GM15510 (cell line): Measurements from ENCODE around the gene PABPN1L.

Experiments used
- POLR2A ChIP-seq: IDR thresholded peaks from 3 replicates; pipeline ENCODE4 v1.6.1; 2011; ENCODE audit warnings: borderline replicate concordance; ENCODE audit not compliant: insufficient read length; ENCODE audit errors: extremely low read depth

The PABPN1L gene, protein sequence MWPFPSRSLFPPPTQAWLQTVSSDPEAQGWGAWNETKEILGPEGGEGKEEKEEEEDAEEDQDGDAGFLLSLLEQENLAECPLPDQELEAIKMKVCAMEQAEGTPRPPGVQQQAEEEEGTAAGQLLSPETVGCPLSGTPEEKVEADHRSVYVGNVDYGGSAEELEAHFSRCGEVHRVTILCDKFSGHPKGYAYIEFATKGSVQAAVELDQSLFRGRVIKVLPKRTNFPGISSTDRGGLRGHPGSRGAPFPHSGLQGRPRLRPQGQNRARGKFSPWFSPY

DNA sequence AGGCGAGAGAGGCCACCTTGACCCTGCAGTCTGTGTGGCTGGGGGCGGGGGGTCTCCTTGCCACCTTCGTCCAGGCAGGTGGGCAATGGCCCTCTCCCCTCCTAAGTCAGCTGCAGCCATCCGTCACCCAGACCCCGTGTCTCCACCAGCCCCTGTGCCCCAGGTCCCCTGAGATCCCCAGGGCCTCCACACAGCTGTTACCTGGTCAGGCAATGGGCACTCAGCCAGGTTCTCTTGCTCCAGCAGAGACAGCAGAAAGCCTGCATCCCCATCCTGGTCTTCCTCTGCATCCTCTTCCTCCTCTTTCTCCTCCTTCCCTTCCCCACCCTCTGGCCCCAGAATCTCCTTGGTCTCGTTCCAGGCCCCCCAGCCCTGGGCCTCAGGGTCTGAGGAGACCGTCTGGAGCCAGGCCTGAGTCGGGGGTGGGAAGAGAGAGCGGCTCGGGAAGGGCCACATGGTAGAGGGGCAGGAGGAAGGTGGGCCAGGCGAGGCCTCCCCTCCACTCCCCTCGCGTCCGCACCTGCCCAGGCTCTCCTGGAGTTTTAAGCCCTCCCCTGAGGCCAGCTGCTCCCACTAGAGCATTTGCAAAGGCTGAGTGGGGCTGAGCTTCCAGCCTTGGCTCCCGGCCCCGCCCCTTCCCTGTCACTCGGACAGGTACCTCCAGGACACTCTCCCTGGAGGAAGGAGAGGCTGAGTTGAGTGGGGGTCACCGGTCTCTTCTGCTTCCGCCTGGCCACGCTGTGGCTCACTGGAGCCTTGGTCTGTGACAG lies at the start of gene PABPN1L:
TSS of gene PABPN1L (minus strand) at position 510 of the 770 bp plus-strand sequence. CDS start at position 456, 54 bp downstream.
- no peak for TF ChIP-seq POLR2A

DNA sequence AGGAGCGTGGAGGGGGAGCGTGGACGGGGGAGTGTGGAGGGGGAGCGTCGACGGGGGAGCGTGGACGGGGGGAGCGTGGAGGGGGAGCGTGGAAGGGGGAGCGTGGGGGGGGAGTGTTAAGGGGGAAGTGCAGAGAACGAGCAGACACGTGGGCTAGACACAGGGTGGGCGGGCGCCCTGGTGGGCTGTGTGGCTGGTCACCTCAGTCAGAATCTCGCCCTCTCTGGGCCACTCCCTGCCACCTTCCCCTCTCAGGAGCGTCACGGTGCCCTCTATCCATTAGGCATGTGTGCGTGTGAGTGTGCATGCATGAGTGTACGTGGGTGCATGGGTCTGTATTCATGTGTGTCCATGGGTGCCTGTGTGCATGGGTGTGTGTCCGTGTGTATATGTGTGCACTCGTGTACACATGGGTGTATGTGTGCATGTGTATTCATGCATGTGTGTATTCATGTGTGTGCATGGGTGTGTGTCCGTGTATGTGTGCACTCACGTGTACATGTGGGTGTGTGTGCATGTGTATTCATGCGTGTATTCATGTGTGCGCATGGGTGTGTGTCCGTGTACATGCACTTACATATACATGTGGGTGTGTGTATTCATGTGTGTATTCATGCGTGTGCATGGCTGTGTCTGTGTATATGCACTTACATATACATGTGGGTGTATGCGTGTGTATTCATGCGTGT lies 49.3 kb upstream of the PABPN1L start:
- no peak for TF ChIP-seq POLR2A

DNA sequence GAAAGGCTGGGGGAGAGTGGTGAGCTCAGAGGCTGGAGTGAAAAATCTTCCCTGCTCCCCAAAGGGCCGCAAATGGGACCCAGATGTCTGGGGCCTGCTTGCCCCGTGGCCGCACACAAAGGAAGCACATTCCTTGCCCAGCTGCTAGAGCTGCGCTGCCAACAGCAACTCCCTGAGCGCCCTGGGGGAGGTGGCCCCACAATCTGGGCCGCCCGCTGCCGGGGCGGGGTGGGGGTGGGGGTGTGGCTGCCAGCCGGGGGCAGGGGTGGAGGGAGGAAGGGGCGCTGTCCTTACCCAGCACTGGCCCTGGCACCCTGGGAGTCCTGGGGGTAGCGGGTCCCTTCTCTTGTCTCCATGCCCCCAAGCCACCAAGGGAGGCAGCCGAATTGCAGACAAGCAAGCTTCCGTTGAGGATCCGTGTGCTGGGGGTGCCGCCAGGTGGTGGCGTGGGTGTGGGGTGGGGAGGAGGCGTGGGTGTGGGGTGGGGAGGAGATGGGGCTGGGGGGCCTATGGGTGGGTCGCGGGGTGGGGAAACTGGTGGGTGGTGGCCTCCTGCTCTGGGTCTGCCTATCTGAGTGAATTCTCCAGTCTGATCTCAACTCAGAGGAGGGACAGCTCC lies 48.4 kb upstream of the PABPN1L start:
- no peak for TF ChIP-seq POLR2A

DNA sequence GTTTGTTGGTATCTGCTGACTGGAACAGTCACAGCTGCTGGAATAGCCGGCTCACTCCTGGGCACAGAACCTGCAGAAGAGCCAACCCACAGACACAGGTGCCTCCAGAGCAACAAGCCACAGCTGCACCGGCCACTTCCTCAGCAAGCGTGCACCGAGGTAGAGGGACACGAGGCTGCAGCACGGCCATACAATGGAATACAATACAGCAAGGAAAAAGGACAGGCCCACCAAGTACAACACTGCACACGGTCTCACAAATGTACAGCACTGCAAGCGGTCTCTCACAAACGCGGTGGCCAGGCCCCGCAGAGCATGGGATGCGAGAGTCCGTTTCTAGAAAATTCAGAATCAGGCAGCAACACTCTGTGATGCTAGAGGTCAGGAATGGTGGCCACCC lies 47.4 kb upstream of the PABPN1L start:
- no peak for TF ChIP-seq POLR2A

DNA sequence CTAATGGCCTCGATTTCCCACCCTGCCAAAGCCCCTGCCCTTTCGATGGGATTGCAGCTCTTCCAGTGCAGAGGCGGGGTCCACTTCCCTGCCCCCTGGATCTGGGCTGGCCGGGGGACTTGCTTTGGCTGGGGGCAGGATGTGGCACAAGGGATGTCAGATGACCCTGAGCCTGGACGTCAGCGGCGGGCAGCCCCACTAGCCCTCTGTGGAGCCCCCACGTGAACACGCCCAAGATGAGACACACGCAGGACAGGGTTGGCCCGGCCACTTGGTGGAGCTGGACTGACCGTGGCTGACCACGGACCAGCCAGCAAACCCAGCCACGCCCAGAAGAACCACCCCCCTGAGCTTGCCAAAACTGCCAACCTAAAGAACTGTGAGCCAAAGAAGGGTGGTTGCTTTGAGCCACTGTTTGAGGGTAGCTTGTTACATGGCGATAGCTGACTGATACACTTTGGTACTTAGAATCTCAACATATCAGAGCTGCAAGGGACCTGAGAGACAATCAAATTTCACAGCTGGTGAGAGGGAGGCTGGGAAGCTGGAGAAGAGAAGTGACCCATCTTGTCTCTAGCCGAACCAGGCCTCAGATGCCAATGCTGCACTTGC lies 46.6 kb upstream of the PABPN1L start:
- no peak for TF ChIP-seq POLR2A

DNA sequence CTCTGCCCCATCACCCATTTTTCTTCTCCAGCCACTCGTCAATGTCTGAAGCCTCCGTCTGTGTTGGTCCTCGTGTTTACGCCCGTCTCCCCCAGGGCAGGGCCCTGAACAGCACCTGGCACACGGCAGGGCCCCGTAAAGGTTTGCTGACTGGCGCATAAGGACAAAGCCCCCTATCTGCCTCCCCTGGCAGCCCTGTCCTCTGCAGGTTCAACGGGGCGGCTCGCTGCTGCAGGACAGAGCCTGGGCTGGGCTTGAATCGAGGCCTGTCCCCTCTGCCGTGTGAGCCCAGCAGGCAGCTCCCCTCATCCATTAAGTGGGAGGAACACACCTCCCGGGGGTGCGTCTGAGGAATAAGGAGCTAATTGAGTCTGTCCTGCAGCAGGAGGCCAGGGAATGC lies 46.1 kb upstream of the PABPN1L start:
- no peak for TF ChIP-seq POLR2A

DNA sequence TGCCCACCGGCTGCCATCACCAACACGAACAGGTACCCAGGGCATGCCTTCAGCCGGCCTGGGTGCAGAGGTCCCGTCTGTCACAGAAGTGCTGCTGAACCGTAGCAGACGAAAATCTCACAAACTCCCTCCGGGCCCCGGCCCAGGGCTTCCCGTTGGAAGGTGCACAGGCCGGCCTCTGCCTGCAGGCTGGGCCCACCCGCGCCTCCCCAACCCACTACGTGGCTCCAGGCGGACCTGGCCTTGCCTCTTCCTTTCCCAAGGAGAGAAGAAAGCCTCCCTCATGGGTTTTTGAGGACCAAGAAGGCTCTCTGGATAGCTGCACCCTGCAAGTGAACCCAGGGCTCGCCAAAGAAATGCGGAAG lies 45.5 kb upstream of the PABPN1L start:
- TF ChIP-seq POLR2A, result no peak

DNA sequence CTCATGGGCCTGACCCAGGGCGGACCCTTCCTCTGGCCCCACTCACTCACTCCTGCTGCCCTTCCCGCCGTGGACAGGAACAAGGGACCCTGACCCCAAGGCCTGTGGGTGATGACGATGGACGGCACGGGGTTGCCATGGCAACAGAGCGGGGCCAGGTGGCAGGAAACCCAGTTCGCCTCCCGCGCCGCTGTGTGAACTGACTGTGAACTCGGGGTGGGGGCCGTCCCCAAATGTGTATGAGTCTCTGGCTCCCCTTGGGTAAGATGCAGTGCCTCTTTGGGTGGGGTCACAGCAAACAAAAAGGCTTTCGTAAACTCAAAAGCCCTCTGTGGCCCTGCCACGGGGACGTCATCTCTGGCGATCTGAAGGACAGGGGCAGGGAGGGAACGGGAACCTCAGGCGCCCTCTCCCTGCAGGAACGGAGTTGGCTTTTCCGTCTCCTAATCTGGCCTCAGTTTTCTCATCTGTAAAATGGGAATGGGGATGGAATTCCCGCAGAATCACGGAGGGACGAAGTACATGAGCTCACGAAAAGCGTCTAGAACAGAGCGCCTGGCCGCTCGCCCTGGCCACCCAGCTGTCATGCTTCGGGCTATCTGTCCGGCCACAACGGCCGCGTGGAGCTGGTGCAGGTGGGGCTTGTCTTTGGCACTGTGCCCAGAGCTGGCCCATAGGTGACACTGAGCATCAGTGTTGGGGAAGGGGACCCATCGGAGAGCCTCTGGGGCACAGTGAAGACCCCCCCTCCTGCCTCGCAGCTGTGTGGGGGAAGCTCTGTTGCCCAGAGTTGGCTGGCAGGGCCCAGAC lies 44.9 kb upstream of the PABPN1L start:
- TF ChIP-seq POLR2A, result no peak

DNA sequence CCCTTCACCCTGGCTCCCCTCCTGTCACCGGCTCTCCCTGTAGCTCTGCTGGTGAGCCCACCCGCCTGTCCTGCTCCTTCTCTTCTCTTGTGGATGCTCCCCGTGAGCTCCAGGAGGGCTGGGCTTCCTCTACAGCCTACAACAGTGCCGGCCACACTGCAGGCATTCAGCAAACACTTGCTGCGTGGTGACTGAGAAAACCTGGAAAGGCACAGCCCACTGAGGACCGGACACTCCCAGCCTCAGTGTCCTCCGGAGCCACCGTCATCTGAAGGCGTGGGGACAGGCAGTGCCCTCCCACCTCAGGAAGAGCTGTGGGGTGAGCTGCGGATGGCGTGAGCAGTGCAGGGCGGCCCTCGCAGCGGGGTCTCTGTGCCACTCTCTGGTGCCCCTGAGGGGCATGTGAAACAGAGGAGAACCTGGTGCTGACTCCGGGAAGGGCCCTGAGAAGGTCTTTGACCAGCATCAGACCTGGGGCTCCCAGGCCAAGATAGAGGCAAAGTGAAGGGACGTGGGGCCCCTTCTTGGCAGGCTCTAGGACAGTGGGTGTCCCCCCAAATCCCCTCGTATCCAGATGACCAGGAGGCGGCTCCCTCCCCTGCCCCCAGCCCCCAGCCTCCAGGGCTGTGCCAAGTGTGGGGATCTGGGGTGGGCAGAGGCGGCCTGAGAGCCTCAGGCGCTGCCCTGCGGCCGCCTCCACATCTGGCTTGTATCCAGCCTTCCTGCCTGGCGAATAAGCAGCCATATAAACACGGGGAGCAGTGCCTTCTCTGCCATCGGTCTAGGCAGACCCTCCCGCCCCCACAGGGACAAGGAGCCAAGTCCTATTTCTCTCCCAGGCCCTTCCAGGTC lies 44.0 kb upstream of the PABPN1L start:
- no peak for TF ChIP-seq POLR2A

DNA sequence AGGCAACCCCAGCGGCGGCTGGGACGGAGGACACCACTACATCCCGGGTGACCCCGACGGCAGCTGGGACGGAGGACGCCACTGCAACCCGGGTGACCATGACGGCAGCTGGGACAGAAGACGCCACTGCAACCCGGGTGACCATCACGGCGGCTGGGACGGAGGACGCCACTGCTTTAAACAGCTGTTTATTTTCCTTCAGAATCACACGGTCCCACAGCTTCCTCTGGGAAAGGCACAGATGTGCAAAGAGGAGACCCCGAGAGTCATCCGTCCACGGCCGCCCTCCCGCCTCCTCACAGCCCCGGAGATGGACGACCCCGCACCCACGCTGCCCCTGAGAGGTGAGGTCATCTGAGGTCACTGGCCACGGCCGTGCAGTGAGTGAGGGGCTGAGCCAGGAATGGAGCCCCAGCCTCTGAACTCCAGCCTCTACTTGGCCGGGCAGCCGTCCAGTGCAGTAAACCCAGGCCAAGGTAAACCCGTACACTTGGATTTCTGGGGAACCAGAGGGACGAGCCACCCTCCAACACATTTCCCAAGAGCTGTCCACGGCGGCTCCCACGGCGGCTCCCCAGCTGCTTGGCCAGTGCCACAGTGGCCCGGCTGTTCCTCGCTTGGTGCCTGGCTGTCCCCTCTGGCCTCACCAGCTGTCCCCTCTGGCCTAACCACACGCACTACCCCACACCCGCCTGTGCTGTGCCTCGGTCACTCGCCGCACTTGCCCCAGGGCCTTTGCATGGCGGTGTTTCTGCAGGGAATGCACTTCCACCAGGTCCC lies 43.2 kb upstream of the PABPN1L start:
- TF ChIP-seq POLR2A, result no peak

DNA sequence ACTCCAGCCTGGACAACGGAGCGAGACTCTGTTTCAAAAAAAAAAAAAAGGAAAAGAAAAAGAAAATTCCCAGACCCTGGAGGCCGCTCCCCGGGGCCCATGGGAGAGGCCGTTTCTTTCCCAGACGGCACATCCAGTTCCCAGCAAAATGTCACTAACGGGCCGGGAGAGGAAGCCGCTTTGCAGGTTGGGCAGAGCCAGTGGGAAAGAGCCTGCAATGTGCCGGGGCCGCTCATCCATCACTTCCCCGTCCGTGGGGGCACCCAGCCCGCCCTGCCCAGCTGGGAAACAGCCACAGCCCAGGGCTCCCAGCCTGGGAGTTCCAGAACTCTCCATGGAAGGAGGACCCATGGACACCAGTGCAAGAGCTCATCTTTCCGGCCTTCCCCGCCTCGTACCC lies 41.8 kb upstream of the PABPN1L start:
- TF ChIP-seq POLR2A, result no peak

DNA sequence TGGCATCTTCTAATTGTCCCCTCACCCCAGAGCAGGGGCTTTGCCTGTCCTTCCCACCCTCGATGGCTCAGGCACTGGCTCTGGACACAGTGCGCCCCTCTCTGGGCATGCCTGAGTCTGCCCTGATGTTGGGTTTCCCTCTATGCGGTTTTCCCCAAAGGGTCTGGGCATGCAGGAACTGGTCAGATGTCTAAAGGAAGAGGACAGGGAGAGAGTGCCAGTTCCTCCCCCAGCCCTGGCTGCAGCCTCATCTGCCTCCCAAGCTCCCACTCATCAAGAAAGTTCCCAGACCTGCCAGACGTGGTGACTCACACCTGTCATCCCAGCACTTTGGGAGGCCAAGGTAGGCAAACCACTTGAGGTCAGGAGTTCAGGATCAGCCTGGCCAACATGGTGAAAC lies 41.3 kb upstream of the PABPN1L start:
- TF ChIP-seq POLR2A, result no peak
